HepG2 (cell line): ENCODE data around the gene MTSS2. TPM values are rescaled to one million over a fixed set of nuclear protein-coding genes. Genes with fewer than 3 reads are reported as not detected.

Experiments used
- AGO2 ChIP-seq: fragments of 200-400 bp; formaldehyde crosslinking; optimal IDR thresholded peaks from 2 replicates; pipeline ENCODE3; 2017; ENCODE audit warnings: mild to moderate bottlenecking, low read depth, low read length, moderate library complexity
- BCL6 ChIP-seq: IDR thresholded peaks from 2 replicates; pipeline ENCODE4 v1.6.1; 2016; ENCODE audit warnings: missing genetic modification reagents, missing compliant biosample characterization
- ESRRA ChIP-seq: sonication (generic); formaldehyde crosslinking; IDR thresholded peaks from 2 replicates; pipeline ENCODE4 v1.5.1; 2020; ENCODE audit warnings: mild to moderate bottlenecking, low read depth, missing genetic modification reagents
- HNF4A ChIP-seq: sonication (generic); formaldehyde crosslinking; IDR thresholded peaks from 2 replicates; pipeline ENCODE4 v1.4.0; 2020; ENCODE audit warnings: missing genetic modification reagents
- HNRNPL ChIP-seq: fragments of 200-400 bp; formaldehyde crosslinking; IDR thresholded peaks from 2 replicates; pipeline ENCODE4 v1.6.1; 2017; ENCODE audit warnings: mild to moderate bottlenecking, low read depth, low read length
- KLF13 ChIP-seq: sonication (generic); formaldehyde crosslinking; IDR thresholded peaks from 2 replicates; pipeline ENCODE4 v1.4.0; 2020; ENCODE audit warnings: mild to moderate bottlenecking, missing genetic modification reagents
- MXD4 ChIP-seq: IDR thresholded peaks from 2 replicates; pipeline ENCODE4 v1.6.1; 2016; ENCODE audit warnings: mild to moderate bottlenecking, missing biosample characterization, missing genetic modification reagents
- NFATC3 ChIP-seq: sonication (generic); formaldehyde crosslinking; IDR thresholded peaks from 2 replicates; pipeline ENCODE4 v1.5.1; 2020; ENCODE audit warnings: mild to moderate bottlenecking, missing genetic modification reagents
- TSC22D2 ChIP-seq: sonication (generic); formaldehyde crosslinking; IDR thresholded peaks from 2 replicates; pipeline ENCODE4 v1.5.1; 2020; ENCODE audit warnings: missing genetic modification reagents, mild to moderate bottlenecking, borderline replicate concordance
- ZMAT3 ChIP-seq: sonication (generic); formaldehyde crosslinking; conservative IDR thresholded peaks from 2 replicates; pipeline ENCODE4 v1.7.0; 2021; ENCODE audit warnings: missing genetic modification reagents
- ZNF207 ChIP-seq: fragments of 450-650 bp; IDR thresholded peaks from 2 replicates; pipeline ENCODE4 v1.6.1; 2016; ENCODE audit warnings: antibody characterized with exemption, borderline replicate concordance
- ZNF230 ChIP-seq: sonication (generic); formaldehyde crosslinking; IDR thresholded peaks from 2 replicates; pipeline ENCODE4 v1.4.0; 2020; ENCODE audit warnings: mild to moderate bottlenecking, missing genetic modification reagents
- ZNF577 ChIP-seq: sonication (generic); formaldehyde crosslinking; IDR thresholded peaks from 2 replicates; pipeline ENCODE4 v1.4.0; 2020; ENCODE audit warnings: mild to moderate bottlenecking, low read depth, missing genetic modification reagents, borderline replicate concordance
- ZNF878 ChIP-seq: sonication (generic); formaldehyde crosslinking; IDR thresholded peaks from 2 replicates; pipeline ENCODE4 v1.8.1; 2023; ENCODE audit warnings: mild to moderate bottlenecking, missing genetic modification reagents, moderate library complexity
- ZNF891 ChIP-seq: sonication (generic); formaldehyde crosslinking; IDR thresholded peaks from 2 replicates; pipeline ENCODE4 v1.5.0; 2020; ENCODE audit warnings: mild to moderate bottlenecking, missing genetic modification reagents
- polyA plus RNA-seq, 8 experiments: library from polyadenylated mRNA; depleted of rRNA in 3 of 8; stranded (reverse) in 7 of 8; unstranded in 1 of 8; fragments of >200 nt; fragmentation: Illumina TruSeq in 4 of 8; extraction: Trizol in 4 of 8; gene quantifications; 2 replicates each; pipeline versions ENCODE4 v1.2.1 to v1.2.3, GENCODE V29; 2011 to 2016; ENCODE audit warnings: low read depth in 4 of 8, missing spikeins in 1 of 8, mixed read lengths in 1 of 8; ENCODE audit not compliant: insufficient read depth in 1 of 8
- total RNA-seq, 5 experiments: library from RNA; depleted of rRNA; stranded (reverse); fragments of >200 nt; fragmentation: Illumina TruSeq; extraction: Trizol; gene quantifications; 2 replicates each; pipeline ENCODE4 v1.2.3, GENCODE V29; 2016; ENCODE audit warnings: low read depth in 1 of 5
- TF ChIP-seq, protein P1 (sequence below): sonication (generic); formaldehyde crosslinking; IDR thresholded peaks from 2 replicates; pipeline ENCODE4 v1.8.0; 2022; ENCODE audit warnings: low read depth, missing genetic modification reagents
- TF ChIP-seq, protein P2 (sequence below): IDR thresholded peaks from 2 replicates; pipeline ENCODE4 v1.6.1; 2012; ENCODE audit warnings: inconsistent platforms
- TF ChIP-seq, protein P3 (sequence below): sonication (generic); formaldehyde crosslinking; IDR thresholded peaks from 2 replicates; pipeline ENCODE4 v1.4.0; 2020; ENCODE audit warnings: missing genetic modification reagents, borderline replicate concordance

MTSS2 gene
- total and polyA plus RNA-seq, 2 of the 13 experiments (the other 11 are each of a cell fraction or from before 2014, with no cell fraction given), result 132 to 242 TPM

DNA sequence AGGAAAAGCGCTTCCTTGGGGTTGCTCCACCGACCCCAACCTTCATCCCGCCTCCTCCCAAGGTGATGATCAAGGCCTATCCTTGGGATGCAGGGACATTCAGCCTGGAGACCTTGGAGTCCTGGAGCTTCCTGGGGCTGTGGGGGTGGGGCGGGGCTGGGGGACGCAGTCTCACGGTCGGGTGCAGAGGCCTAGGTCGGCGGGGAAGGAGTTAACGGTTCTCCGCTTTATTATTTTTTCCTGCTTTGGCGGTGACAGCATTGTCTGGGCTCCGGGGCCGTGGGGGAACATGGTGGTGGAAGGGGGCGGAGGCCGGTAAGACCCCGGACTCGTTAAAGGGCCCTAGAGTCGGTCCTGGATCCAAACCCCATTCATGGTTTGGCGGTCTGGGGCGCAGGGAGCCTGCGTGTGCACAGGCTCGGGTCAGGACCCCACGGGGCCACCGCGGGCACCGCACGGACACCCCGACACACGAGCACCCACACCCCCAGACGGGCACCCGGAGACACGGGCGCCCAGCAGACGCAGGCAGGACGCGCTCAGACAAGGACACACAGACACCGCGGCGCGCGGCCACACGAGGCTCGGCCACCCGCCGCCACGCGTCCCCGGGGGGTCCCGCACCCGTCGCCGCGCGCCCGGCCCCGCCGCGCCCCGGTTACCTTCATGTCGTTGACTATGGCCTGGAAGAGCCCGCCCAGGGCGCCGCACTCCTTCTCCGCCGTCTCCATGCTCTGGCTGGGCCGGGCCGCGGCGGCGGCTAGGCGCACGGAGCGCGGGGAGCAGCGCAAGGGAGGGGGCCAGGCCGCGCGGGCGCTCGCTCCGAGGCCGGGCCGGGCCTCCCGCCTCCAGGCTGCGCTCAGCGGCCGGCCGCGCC, 554 bp downstream of the MTSS2 start (continued):
- TF ChIP-seq HNF4A (CRISPR knock-in tag) (0 out of 2 replicates have a peak, but pooled peaks have one; percentile 2), ESRRA (CRISPR knock-in tag) (0 out of 2 replicates have a peak, but pooled peaks have one; percentile 12), ZNF230 (CRISPR knock-in tag) (peak; percentile 57; the same call in 1 of the 2 replicates), KLF13 (CRISPR knock-in tag) (peak; percentile 8; the same call in 1 of the 2 replicates), MXD4 (CRISPR knock-in tag) (0 out of 2 replicates have a peak, but pooled peaks have one; percentile 2), NFATC3 (CRISPR knock-in tag) (no peak), AGO2 (peak; percentile 96), HNRNPL (0 out of 2 replicates have a peak, but pooled peaks have one; percentile 54), ZNF207 (no peak), ZNF878 (CRISPR knock-in tag) (no peak), BCL6 (CRISPR knock-in tag) (0 out of 2 replicates have a peak, but pooled peaks have one; percentile 17), ZMAT3 (CRISPR knock-in tag) (peak; percentile 48; the same call in 1 of the 2 replicates), TSC22D2 (CRISPR knock-in tag) (peak; percentile 49; the same call in 1 of the 2 replicates), ZNF891 (CRISPR knock-in tag) (peak; percentile 76), ZNF577 (CRISPR knock-in tag) (no peak)
- TF ChIP-seq, protein P1, sequence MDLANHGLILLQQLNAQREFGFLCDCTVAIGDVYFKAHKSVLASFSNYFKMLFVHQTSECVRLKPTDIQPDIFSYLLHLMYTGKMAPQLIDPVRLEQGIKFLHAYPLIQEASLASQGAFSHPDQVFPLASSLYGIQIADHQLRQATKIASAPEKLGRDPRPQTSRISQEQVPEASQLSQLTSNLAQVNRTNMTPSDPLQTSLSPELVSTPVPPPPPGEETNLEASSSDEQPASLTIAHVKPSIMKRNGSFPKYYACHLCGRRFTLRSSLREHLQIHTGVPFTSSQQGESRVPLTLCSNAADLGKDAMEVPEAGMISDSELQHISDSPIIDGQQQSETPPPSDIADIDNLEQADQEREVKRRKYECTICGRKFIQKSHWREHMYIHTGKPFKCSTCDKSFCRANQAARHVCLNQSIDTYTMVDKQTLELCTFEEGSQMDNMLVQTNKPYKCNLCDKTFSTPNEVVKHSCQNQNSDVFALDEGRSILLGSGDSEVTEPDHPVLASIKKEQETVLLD, result 0 out of 2 replicates have a peak, but pooled peaks have one; percentile 7
- TF ChIP-seq, protein P2, sequence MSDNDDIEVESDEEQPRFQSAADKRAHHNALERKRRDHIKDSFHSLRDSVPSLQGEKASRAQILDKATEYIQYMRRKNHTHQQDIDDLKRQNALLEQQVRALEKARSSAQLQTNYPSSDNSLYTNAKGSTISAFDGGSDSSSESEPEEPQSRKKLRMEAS, result peak; percentile 41; the same call in 1 of the 2 replicates
- TF ChIP-seq, protein P3, sequence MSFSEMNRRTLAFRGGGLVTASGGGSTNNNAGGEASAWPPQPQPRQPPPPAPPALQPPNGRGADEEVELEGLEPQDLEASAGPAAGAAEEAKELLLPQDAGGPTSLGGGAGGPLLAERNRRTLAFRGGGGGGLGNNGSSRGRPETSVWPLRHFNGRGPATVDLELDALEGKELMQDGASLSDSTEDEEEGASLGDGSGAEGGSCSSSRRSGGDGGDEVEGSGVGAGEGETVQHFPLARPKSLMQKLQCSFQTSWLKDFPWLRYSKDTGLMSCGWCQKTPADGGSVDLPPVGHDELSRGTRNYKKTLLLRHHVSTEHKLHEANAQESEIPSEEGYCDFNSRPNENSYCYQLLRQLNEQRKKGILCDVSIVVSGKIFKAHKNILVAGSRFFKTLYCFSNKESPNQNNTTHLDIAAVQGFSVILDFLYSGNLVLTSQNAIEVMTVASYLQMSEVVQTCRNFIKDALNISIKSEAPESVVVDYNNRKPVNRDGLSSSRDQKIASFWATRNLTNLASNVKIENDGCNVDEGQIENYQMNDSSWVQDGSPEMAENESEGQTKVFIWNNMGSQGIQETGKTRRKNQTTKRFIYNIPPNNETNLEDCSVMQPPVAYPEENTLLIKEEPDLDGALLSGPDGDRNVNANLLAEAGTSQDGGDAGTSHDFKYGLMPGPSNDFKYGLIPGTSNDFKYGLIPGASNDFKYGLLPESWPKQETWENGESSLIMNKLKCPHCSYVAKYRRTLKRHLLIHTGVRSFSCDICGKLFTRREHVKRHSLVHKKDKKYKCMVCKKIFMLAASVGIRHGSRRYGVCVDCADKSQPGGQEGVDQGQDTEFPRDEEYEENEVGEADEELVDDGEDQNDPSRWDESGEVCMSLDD (CRISPR knock-in tag), result no peak
